ENCODE measurements around the gene SKIDA1.
"Not testable (repeated sequence)": the region's sequence is repeated elsewhere in the genome, so short reads cannot be mapped to it uniquely, and the experiment has no call there.

SKIDA1 gene

GRCh38 chr10:21525367-21526187, at the start of gene SKIDA1:
Gene SKIDA1 (minus strand): TSS chr10:21525682. CDS start chr10:21517822, 7,860 bp downstream.
- H3K4me3 ChIP-seq (ENCODE audit: low read depth in 1 of 2, low read length in 2 of 2) = peak within 1 kb of the TSS; percentile 85 to 92
- H3K27ac ChIP-seq (ENCODE audit: low read length) = peak within 1 kb of the TSS; percentile 95
- peaks cover 5 to 32% of the 10 kb centered on the region in 2 donors for H3K4me1 ChIP-seq (ENCODE audit: control insufficient read depth in 1 of 2, insufficient read depth in 2 of 2, low read length in 2 of 2)
- no peaks in the 10 kb centered on the region for H3K27me3 ChIP-seq (ENCODE audit: low read depth, low read length)
- H3K9me3 ChIP-seq (ENCODE audit: control insufficient read depth in 1 of 2, low read length in 2 of 2) = no peaks in the 10 kb centered on the region
- H3K36me3 ChIP-seq (ENCODE audit: control insufficient read depth in 1 of 2, insufficient read depth in 2 of 2, low read length in 2 of 2) = peaks cover 0 to 3% of the 10 kb centered on the region in 2 donors

- H3K4me1 ChIP-seq (ENCODE audit: control insufficient read depth in 1 of 2, insufficient read depth in 2 of 2, low read length in 2 of 2); H3K27ac ChIP-seq (ENCODE audit: low read length); H3K4me3 ChIP-seq (ENCODE audit: low read depth in 1 of 2, low read length in 2 of 2); H3K36me3 ChIP-seq (ENCODE audit: control insufficient read depth in 1 of 2, insufficient read depth in 2 of 2, low read length in 2 of 2); H3K27me3 ChIP-seq (ENCODE audit: low read depth, low read length); H3K9me3 ChIP-seq (ENCODE audit: control insufficient read depth in 1 of 2, low read length in 2 of 2): not testable (repeated sequence)
Observed at GRCh38 chr10:21574514-21574913, 49.0 kb upstream of the SKIDA1 start.

DNA sequence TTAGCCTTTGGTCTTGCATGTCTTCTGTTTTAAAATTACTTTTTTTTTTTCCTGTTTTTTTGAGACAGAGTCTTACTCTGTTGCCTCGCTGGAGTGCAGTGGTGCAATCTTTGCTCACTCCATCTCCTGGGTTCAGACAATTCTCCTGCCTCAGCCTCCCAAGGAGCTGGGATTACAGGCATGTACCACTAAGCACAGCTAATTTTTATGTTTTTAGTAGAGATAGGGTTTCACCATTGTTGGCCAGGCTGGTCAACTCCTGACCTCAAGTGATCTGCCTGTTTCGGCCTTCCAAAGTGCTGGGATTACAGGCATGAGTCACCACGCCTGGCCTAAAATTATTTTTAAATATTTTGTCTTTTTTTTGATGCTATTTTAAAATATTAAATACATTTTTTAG, 47.1 kb upstream of the SKIDA1 start:
- Histone ChIP-seq H3K27ac (ENCODE audit: low read length) (no peak overlapping the region), H3K27me3 (ENCODE audit: low read depth, low read length) (no peaks in the 10 kb centered on the region), H3K4me1 (ENCODE audit: control insufficient read depth in 1 of 2, insufficient read depth in 2 of 2, low read length in 2 of 2) (peaks cover 0 to 4% of the 10 kb centered on the region in 2 donors), H3K4me3 (ENCODE audit: low read depth in 1 of 2, low read length in 2 of 2) (no peak overlapping the region), H3K9me3 (ENCODE audit: control insufficient read depth in 1 of 2, low read length in 2 of 2) (no peaks in the 10 kb centered on the region), H3K36me3 (ENCODE audit: control insufficient read depth in 1 of 2, insufficient read depth in 2 of 2, low read length in 2 of 2) (peaks cover 0 to 3% of the 10 kb centered on the region in 2 donors)

DNA sequence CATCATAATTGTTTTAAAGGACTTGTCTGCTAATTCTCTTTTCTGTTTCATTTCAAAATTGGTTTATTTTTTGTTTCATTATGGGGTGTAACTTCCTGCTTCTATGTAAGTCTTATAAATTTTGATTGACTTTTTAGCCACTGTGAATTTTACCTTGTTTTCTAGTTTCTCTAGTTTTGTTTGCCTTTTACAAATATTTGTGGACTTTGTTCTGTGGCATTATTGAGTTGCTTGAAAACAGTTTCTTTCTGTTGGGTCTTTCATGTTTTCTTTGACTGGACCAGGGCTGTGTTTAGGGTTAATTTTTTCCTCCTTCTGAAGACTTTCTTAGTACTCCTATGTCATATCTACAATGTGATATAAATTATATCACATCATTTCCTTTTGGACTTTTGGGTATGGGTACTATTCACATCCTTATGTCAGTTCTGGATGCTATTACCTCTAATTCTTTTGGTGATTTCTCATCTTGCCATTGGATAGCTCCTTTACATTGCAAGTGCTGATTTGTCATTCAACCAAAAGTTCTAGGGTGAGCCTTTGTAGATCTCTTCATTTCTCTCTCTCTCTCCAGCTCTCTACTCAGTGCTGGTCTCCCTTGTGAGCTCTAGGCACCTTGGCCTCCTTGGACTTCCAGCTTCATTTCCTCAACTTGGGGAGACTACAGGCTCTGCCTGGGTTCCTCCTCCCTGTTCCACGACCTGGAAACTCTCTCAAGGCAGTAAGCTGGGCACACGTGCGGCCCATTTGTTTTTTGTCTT, 45.5 kb upstream of the SKIDA1 start:
- no peaks in the 10 kb centered on the region for H3K9me3 ChIP-seq (ENCODE audit: control insufficient read depth in 1 of 2, low read length in 2 of 2)
- H3K27ac ChIP-seq (ENCODE audit: low read length) = no peak overlapping the region
- no peak overlapping the region for H3K4me3 ChIP-seq (ENCODE audit: low read depth in 1 of 2, low read length in 2 of 2)
- no peaks in the 10 kb centered on the region for H3K27me3 ChIP-seq (ENCODE audit: low read depth, low read length)
- peaks cover 0 to 4% of the 10 kb centered on the region in 2 donors for H3K4me1 ChIP-seq (ENCODE audit: control insufficient read depth in 1 of 2, insufficient read depth in 2 of 2, low read length in 2 of 2)
- peaks cover 0 to 3% of the 10 kb centered on the region in 2 donors for H3K36me3 ChIP-seq (ENCODE audit: control insufficient read depth in 1 of 2, insufficient read depth in 2 of 2, low read length in 2 of 2)

- H3K36me3 ChIP-seq (ENCODE audit: control insufficient read depth in 1 of 2, insufficient read depth in 2 of 2, low read length in 2 of 2) = peaks cover 13 to 19% of the 10 kb centered on the region in 2 donors
- H3K27ac ChIP-seq (ENCODE audit: low read length); H3K9me3 ChIP-seq (ENCODE audit: control insufficient read depth in 1 of 2, low read length in 2 of 2): not testable (repeated sequence)
Observed at GRCh38 chr10:21558984-21559383, 33.5 kb upstream of the SKIDA1 start.

GRCh38 chr10:21556527-21556926, 31.0 kb upstream of the SKIDA1 start:
- Histone ChIP-seq H3K4me1 (ENCODE audit: control insufficient read depth in 1 of 2, insufficient read depth in 2 of 2, low read length in 2 of 2) (no peaks in the 10 kb centered on the region), H3K4me3 (ENCODE audit: low read depth in 1 of 2, low read length in 2 of 2) (no peak overlapping the region), H3K27me3 (ENCODE audit: low read depth, low read length) (no peaks in the 10 kb centered on the region), H3K9me3 (ENCODE audit: control insufficient read depth in 1 of 2, low read length in 2 of 2) (no peaks in the 10 kb centered on the region), H3K36me3 (ENCODE audit: control insufficient read depth in 1 of 2, insufficient read depth in 2 of 2, low read length in 2 of 2) (peaks cover 19 to 26% of the 10 kb centered on the region in 2 donors), H3K27ac (ENCODE audit: low read length) (no peak overlapping the region)

More at GRCh38 chr10:21558984-21559383, 33.5 kb upstream of the SKIDA1 start:
- H3K27me3 ChIP-seq (ENCODE audit: low read depth, low read length); H3K4me3 ChIP-seq (ENCODE audit: low read depth in 1 of 2, low read length in 2 of 2); H3K4me1 ChIP-seq (ENCODE audit: control insufficient read depth in 1 of 2, insufficient read depth in 2 of 2, low read length in 2 of 2): not testable (repeated sequence)

- no peak overlapping the region for H3K4me3 ChIP-seq (ENCODE audit: low read depth in 1 of 2, low read length in 2 of 2)
- no peaks in the 10 kb centered on the region for H3K4me1 ChIP-seq (ENCODE audit: control insufficient read depth in 1 of 2, insufficient read depth in 2 of 2, low read length in 2 of 2)
- peaks cover 24 to 25% of the 10 kb centered on the region in 2 donors for H3K36me3 ChIP-seq (ENCODE audit: control insufficient read depth in 1 of 2, insufficient read depth in 2 of 2, low read length in 2 of 2)
- H3K9me3 ChIP-seq (ENCODE audit: control insufficient read depth in 1 of 2, low read length in 2 of 2) = no peaks in the 10 kb centered on the region
- H3K27me3 ChIP-seq (ENCODE audit: low read depth, low read length) = no peaks in the 10 kb centered on the region
- H3K27ac ChIP-seq (ENCODE audit: low read length) = no peak overlapping the region
Observed at GRCh38 chr10:21552638-21553037, 27.2 kb upstream of the SKIDA1 start.

DNA sequence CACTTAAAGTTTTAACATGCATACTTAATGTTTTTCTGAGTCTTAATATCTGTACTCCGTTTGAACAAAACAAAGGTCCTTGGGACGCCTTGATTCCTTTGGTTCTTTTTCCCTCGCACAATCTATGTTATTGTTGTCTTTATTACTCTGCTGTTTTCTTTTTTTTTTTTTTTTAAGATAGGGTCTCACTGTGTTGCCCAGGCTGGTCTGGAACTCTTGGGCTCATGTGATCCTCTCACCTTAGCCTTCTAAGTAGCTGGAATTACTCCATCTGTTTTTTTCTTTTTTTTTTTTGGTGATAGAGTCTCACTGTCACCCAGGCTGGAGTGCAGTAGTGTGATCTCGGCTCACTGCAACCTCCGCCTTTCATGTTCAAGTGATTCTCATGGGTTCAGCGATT, 21.8 kb upstream of the SKIDA1 start:
- Histone ChIP-seq H3K4me3 (ENCODE audit: low read depth in 1 of 2, low read length in 2 of 2) (no peak overlapping the region), H3K27ac (ENCODE audit: low read length) (no peak overlapping the region), H3K9me3 (ENCODE audit: control insufficient read depth in 1 of 2, low read length in 2 of 2) (no peaks in the 10 kb centered on the region), H3K4me1 (ENCODE audit: control insufficient read depth in 1 of 2, insufficient read depth in 2 of 2, low read length in 2 of 2) (no peaks in the 10 kb centered on the region), H3K27me3 (ENCODE audit: low read depth, low read length) (no peaks in the 10 kb centered on the region), H3K36me3 (ENCODE audit: control insufficient read depth in 1 of 2, insufficient read depth in 2 of 2, low read length in 2 of 2) (peaks cover 20 to 39% of the 10 kb centered on the region in 2 donors)

DNA sequence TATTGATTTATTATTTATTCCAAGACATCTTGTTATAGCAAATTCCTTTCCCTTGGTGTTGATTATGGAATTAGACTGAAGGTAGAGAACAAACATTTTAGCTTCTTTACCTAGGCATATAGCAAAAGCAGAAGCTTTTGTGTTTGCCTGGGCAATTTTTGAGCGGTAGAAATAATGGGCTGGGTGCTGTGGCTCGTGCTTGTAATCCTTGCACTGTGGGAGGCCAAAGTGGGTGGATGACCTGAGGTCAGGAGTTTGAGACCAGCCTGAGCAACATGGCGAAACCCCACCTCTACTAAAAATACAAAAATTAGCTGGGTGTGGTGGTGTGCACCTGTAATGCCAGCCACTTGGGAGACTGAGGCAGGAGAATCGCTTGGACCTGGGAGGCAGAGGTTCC, 15.2 kb upstream of the SKIDA1 start:
- H3K4me3 ChIP-seq (ENCODE audit: low read depth in 1 of 2, low read length in 2 of 2); H3K4me1 ChIP-seq (ENCODE audit: control insufficient read depth in 1 of 2, insufficient read depth in 2 of 2, low read length in 2 of 2); H3K9me3 ChIP-seq (ENCODE audit: control insufficient read depth in 1 of 2, low read length in 2 of 2); H3K27me3 ChIP-seq (ENCODE audit: low read depth, low read length); H3K27ac ChIP-seq (ENCODE audit: low read length): not testable (repeated sequence)
- peaks cover 26 to 49% of the 10 kb centered on the region in 2 donors for H3K36me3 ChIP-seq (ENCODE audit: control insufficient read depth in 1 of 2, insufficient read depth in 2 of 2, low read length in 2 of 2)

GRCh38 chr10:21536874-21537273, 11.4 kb upstream of the SKIDA1 start:
- H3K4me1 ChIP-seq (ENCODE audit: control insufficient read depth in 1 of 2, insufficient read depth in 2 of 2, low read length in 2 of 2) = peaks cover 4 to 7% of the 10 kb centered on the region in 2 donors
- no peaks in the 10 kb centered on the region for H3K9me3 ChIP-seq (ENCODE audit: control insufficient read depth in 1 of 2, low read length in 2 of 2)
- peaks cover 14 to 21% of the 10 kb centered on the region in 2 donors for H3K36me3 ChIP-seq (ENCODE audit: control insufficient read depth in 1 of 2, insufficient read depth in 2 of 2, low read length in 2 of 2)
- H3K27me3 ChIP-seq (ENCODE audit: low read depth, low read length) = no peaks in the 10 kb centered on the region
- no peak overlapping the region for H3K4me3 ChIP-seq (ENCODE audit: low read depth in 1 of 2, low read length in 2 of 2)
- H3K27ac ChIP-seq (ENCODE audit: low read length) = no peak overlapping the region

- Histone ChIP-seq H3K36me3 (ENCODE audit: control insufficient read depth in 1 of 2, insufficient read depth in 2 of 2, low read length in 2 of 2) (peaks cover 8 to 12% of the 10 kb centered on the region in 2 donors), H3K4me3 (ENCODE audit: low read depth in 1 of 2, low read length in 2 of 2) (peak overlapping the region in 1 of 2 donors; percentile 45)
- not testable (repeated sequence) for H3K27ac ChIP-seq (ENCODE audit: low read length); H3K4me1 ChIP-seq (ENCODE audit: control insufficient read depth in 1 of 2, insufficient read depth in 2 of 2, low read length in 2 of 2); H3K27me3 ChIP-seq (ENCODE audit: low read depth, low read length); H3K9me3 ChIP-seq (ENCODE audit: control insufficient read depth in 1 of 2, low read length in 2 of 2)
Observed at GRCh38 chr10:21535976-21536375, 10.5 kb upstream of the SKIDA1 start.
